ENCODE results near the gene CLEC4G.

Gene CLEC4G

DNA sequence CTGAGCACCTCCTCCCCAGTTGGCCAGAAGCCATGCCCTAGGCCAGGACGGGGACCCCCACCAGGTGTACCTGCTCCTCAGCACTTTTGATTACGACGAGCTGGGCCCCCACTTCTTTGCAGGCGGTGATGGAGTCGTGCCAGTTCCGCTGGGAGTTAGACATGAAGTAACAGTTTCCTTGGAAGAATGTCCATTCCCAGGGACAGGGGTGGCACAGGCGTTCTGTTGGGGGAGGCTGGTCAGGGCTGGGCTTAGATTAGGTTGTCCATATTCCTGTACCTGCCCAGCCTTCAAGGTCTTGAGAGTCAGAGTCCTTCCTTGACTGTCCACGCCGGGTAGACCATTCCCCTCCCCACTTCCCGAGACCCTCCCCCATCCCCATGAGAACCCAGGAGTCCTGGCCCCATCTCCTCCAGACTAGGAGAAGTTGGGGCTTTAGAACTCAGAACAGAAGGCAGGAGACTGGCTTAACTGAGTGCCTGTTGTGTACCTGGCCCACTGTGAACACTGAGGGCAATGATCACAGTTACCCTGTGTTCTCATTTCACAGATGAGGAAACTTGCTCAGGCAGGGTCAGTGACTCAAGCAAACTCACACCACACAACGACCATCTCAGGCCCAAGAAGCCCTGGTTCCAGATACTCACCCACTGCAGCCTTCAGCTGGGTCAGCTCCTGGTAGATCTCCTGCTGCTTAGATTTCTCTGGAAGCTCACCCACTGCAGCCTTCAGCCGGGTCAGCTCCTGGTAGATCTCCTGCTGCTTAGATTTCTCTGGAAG, 13.2 kb upstream of the CLEC4G start:
- TF ChIP-seq, protein P1, sequence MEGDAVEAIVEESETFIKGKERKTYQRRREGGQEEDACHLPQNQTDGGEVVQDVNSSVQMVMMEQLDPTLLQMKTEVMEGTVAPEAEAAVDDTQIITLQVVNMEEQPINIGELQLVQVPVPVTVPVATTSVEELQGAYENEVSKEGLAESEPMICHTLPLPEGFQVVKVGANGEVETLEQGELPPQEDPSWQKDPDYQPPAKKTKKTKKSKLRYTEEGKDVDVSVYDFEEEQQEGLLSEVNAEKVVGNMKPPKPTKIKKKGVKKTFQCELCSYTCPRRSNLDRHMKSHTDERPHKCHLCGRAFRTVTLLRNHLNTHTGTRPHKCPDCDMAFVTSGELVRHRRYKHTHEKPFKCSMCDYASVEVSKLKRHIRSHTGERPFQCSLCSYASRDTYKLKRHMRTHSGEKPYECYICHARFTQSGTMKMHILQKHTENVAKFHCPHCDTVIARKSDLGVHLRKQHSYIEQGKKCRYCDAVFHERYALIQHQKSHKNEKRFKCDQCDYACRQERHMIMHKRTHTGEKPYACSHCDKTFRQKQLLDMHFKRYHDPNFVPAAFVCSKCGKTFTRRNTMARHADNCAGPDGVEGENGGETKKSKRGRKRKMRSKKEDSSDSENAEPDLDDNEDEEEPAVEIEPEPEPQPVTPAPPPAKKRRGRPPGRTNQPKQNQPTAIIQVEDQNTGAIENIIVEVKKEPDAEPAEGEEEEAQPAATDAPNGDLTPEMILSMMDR (IDR thresholded peaks at IDR 0.05; ENCODE audit: low read depth, low read length) = no peak
- no peak for DNase-seq (ENCODE audit: extremely low read depth, low read depth)

GRCh38 chr19:7744199-7744786, 12.4 kb upstream of the CLEC4G start:
- TF ChIP-seq, protein P1 (IDR thresholded peaks at IDR 0.05; ENCODE audit: low read depth, low read length) = no peak
- DNase-seq (ENCODE audit: extremely low read depth, low read depth) = no peak

- TF ChIP-seq, protein P1 (IDR thresholded peaks at IDR 0.05; ENCODE audit: low read depth, low read length) = no peak
- DNase-seq (ENCODE audit: extremely low read depth, low read depth) = no peak
Observed at GRCh38 chr19:7743425-7743841, 11.5 kb upstream of the CLEC4G start.

GRCh38 chr19:7742991-7743390, 11.1 kb upstream of the CLEC4G start:
- DNase-seq (ENCODE audit: extremely low read depth, low read depth) = no peak
- TF ChIP-seq, protein P1 (IDR thresholded peaks at IDR 0.05; ENCODE audit: low read depth, low read length) = no peak

GRCh38 chr19:7742575-7742974, 10.7 kb upstream of the CLEC4G start:
- DNase-seq (ENCODE audit: extremely low read depth, low read depth) = no peak
- TF ChIP-seq, protein P1 (IDR thresholded peaks at IDR 0.05; ENCODE audit: low read depth, low read length) = no peak

- DNase-seq (ENCODE audit: extremely low read depth, low read depth) = no peak
- TF ChIP-seq, protein P1 (IDR thresholded peaks at IDR 0.05; ENCODE audit: low read depth, low read length) = no peak
Observed at GRCh38 chr19:7740682-7741054, 8.8 kb upstream of the CLEC4G start.
